ENCODE data around the gene STC2.

Gene STC2

DNA sequence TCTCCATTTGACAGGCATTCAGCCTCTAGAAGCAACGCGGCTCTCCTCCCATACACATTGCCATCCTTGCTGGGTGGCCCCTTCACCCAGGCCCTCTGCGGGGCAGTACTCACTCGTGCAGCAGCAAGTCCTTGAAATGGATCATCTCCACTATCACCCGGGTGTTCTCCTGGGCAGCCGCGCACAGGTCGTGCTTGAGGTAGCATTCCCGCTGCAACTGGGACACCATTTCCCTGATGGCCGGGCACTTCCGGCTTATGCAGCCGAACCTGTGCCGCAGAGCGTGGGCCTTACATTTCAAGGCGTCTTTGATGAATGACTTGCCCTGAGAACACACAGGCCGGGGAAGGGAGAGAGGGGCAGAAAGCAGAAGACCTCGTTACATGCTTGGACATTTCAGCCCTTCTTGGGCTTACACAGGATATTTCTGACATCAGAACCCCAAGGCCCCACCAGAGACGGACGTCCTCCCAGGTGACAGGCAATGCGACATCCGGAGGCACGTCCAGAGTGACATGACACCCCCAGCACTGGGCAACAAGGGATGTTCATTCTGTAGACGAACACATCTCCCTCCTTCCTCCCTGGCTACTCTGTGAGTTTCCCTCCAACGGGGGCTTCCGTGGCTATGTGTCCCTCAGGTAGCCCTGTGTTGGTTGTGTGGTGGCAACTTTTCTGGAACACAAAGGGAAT, 5.0 kb downstream of the STC2 start:
- H3K4me3 ChIP-seq (ENCODE audit: low read depth, low read length): no peak overlapping the region
- TF ChIP-seq, protein P1, sequence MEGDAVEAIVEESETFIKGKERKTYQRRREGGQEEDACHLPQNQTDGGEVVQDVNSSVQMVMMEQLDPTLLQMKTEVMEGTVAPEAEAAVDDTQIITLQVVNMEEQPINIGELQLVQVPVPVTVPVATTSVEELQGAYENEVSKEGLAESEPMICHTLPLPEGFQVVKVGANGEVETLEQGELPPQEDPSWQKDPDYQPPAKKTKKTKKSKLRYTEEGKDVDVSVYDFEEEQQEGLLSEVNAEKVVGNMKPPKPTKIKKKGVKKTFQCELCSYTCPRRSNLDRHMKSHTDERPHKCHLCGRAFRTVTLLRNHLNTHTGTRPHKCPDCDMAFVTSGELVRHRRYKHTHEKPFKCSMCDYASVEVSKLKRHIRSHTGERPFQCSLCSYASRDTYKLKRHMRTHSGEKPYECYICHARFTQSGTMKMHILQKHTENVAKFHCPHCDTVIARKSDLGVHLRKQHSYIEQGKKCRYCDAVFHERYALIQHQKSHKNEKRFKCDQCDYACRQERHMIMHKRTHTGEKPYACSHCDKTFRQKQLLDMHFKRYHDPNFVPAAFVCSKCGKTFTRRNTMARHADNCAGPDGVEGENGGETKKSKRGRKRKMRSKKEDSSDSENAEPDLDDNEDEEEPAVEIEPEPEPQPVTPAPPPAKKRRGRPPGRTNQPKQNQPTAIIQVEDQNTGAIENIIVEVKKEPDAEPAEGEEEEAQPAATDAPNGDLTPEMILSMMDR (IDR thresholded peaks at IDR 0.05; ENCODE audit: borderline replicate concordance, insufficient read depth, low read depth, low read length): no peak

DNA sequence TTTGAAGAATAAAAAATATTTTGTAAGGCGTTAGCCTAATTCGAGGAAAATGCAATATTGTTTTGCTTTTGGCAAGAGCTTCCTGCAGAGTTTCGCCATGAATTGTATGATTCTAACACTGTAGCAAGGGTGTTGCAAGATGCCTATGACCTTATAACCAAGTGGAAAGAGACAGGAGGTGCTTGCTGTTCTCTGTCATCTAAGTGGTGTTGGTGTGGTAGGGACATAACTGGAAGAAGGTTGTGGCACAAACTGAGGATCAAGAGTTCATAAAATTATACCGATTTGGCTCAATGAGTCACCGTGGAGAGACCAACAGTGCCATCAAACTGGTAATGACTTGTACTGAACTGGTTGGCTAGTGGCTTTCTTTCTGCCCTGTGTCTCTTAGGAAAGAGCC, 6.3 kb downstream of the STC2 start:
- TF ChIP-seq, protein P1 (IDR thresholded peaks at IDR 0.05; ENCODE audit: borderline replicate concordance, insufficient read depth, low read depth, low read length): no peak
- no peak overlapping the region for H3K4me3 ChIP-seq (ENCODE audit: low read depth, low read length)

DNA sequence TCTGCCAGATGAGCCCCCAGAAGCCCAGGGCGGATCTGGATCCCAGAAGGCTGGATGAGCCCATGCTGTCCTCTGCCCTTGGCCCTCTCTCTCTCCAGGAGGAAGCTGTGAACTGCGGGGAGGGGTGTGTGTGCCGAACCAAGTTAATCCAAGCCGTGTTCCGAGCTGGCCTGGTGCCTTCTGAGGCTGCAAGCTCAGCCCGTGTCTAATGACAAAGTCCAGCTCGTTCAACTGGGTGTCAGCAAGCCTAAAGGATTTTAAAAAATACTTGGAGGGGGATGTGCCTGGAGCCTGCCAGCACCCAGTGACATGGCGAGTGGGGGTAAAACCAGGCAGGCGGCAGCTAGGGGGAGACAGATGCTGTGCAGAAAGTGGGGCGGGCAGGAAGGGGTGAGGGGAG, 8.0 kb downstream of the STC2 start:
- H3K4me3 ChIP-seq (ENCODE audit: low read depth, low read length): no peak overlapping the region
- TF ChIP-seq, protein P1 (IDR thresholded peaks at IDR 0.05; ENCODE audit: borderline replicate concordance, insufficient read depth, low read depth, low read length): no peak

DNA sequence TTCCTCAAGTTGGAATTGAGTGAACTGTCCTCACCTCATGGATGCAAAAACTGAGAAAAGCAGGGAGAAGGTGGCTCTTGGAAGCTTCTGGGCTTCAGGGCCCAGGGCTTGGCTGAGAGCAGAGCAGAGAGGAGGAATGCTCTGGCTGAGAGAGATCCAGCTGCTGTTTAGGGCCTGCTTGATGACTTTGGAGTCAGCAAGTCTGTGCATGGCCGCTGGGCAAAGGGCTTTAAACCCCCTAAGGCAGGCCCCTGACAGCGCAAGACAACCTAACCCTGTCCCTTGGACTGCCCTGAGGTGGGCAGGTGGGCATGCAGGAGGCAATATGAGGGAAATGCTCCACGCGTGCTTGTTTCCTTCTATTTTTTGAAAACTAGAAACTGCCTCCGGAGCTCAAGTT, 8.6 kb downstream of the STC2 start:
- no peak overlapping the region for H3K4me3 ChIP-seq (ENCODE audit: low read depth, low read length)
- TF ChIP-seq, protein P1 (IDR thresholded peaks at IDR 0.05; ENCODE audit: borderline replicate concordance, insufficient read depth, low read depth, low read length): no peak

DNA sequence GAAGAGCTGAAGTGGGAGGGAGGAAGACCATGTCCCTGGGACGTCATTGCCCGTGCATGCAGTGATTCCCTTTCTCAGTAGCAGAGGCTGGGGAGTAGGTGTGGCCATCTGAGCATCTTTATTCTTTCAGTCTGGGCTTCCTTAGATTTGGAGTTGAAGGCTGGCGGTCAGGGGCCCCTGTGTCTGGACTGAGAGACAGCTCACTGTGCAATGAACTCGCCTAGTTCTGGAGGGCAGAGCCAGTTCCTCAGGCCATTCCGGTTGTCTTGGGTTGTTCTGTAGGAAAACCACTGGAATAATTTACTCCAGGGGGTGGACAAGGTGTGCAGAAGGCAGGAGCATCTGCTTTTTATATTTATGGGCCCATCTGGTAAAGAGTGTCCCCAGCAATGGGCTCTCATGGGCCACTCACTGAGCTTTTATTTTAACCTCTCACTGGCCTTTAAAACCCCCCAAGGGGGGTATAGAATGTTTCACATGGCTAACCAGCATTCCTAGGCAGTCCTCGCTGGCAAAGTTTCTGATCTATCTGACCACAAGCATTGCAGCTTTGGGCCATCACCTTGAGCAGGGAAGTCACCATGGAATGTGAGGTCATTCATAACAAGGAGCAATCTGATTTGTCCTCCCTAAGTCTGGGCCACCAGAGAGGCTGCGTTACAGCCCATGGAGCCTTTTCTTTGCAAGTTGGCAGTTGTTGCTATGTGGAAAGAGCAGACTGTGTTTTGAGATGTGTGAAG, 9.2 kb downstream of the STC2 start:
- TF ChIP-seq, protein P1 (IDR thresholded peaks at IDR 0.05; ENCODE audit: borderline replicate concordance, insufficient read depth, low read depth, low read length): no peak
- H3K4me3 ChIP-seq (ENCODE audit: low read depth, low read length): no peak overlapping the region

DNA sequence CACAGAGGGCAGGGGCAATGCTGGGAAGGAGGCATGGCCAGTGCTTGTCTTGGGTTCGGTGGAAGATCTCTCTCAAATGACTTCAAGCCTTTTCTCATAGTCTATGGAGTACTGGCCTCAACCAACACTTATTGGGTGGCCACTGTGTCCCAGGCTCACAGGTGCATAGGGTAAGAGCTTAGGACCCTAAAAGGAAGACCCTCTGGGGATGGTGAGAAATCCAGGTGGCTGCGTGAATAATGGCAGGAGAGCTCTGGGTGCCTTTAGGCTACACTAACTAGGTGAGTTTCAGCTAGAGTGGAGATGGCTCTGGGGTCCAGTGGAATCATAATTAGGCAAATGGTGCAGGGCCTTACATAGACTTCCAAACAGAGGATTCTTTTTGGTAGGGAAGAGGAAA, 9.9 kb downstream of the STC2 start:
- TF ChIP-seq, protein P1 (IDR thresholded peaks at IDR 0.05; ENCODE audit: borderline replicate concordance, insufficient read depth, low read depth, low read length): no peak

DNA sequence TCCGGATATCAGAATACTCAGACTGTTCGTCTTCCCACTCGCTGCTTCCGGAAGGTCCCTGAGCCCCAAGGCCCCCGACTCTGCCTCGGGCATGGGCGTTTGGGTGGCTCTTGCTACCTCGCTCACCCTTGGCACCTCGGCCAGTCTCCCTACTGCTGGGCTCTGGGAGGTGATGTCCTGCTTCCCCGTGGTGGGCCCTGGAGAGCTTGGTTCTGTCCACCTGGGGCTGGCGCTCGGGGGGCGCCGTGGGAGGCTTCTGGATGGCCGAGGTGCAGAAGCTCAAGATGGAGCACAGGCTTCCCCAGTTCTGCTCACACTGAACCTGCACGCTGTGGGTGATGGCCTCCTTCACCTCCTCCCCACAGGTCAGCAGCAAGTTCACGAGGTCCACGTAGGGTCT, 10.4 kb downstream of the STC2 start:
- H3K4me3 ChIP-seq (ENCODE audit: low read depth, low read length): no peak overlapping the region
- TF ChIP-seq, protein P1 (IDR thresholded peaks at IDR 0.05; ENCODE audit: borderline replicate concordance, insufficient read depth, low read depth, low read length): no peak

More for the DNA sequence above, 9.9 kb downstream of the STC2 start:
- no peak overlapping the region for H3K4me3 ChIP-seq (ENCODE audit: low read depth, low read length)

Data from GM12875 (cell line).